Measurements from ENCODE around the gene SKIDA1. TPM values are rescaled to one million over a fixed set of nuclear protein-coding genes. Genes with fewer than 3 reads are reported as not detected.
A peak's percentile ranks its signal among the peaks of the same experiment; 100 is the strongest.

The SKIDA1 gene
- total RNA-seq, 1 donor from 2014 or later, result 1.3 TPM

DNA sequence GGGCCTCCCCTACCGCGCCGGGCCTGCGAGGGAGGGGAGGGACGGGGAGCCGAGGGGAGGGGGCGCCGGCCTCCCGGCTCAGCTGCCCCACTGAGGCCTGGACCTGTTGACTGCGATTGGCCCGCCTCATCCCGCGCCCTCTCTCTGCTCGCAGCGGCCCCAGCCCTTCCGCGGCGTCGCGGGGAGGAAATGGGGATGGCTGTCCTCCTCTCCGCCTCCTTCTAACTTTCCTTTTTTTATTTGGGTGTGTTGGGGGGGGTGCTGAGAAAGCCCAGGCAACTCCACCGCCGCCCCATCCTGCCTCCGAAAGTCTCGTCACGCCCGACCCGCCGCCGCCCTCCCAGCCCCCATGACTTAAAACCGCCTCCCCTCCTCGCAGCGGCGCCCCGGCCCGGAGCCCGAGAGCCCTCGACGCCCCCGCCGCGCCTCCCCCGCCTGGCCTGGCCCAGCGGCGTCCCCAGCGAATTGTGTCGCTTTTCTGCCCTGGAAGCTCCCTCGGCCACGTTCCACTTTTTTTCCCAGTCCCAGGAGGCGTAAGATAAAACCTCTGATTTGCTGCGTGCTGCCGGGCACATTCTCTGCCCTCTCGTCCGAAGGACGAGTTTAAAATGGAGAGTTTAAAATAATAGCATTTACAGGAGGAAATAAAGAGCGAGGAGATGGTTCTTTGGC is 842 bp upstream of the SKIDA1 start:
- Mint-ChIP-seq H3K4me1 (ENCODE audit: low read depth, unreplicated experiment) (peaks cover 29% of the 10 kb centered on the region), H3K27me3 (ENCODE audit: unreplicated experiment) (peaks cover 13% of the 10 kb centered on the region), H3K27ac (ENCODE audit: unreplicated experiment) (peak overlapping the region; percentile 97), H3K36me3 (ENCODE audit: unreplicated experiment) (no peaks in the 10 kb centered on the region), H3K4me3 (ENCODE audit: unreplicated experiment) (peak overlapping the region; percentile 95), H3K9me3 (ENCODE audit: unreplicated experiment) (peaks cover 25% of the 10 kb centered on the region)
- TF ChIP-seq, protein P1, sequence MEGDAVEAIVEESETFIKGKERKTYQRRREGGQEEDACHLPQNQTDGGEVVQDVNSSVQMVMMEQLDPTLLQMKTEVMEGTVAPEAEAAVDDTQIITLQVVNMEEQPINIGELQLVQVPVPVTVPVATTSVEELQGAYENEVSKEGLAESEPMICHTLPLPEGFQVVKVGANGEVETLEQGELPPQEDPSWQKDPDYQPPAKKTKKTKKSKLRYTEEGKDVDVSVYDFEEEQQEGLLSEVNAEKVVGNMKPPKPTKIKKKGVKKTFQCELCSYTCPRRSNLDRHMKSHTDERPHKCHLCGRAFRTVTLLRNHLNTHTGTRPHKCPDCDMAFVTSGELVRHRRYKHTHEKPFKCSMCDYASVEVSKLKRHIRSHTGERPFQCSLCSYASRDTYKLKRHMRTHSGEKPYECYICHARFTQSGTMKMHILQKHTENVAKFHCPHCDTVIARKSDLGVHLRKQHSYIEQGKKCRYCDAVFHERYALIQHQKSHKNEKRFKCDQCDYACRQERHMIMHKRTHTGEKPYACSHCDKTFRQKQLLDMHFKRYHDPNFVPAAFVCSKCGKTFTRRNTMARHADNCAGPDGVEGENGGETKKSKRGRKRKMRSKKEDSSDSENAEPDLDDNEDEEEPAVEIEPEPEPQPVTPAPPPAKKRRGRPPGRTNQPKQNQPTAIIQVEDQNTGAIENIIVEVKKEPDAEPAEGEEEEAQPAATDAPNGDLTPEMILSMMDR (IDR thresholded peaks at IDR 0.05; ENCODE audit: partially characterized antibody, unreplicated experiment), result no peak
- peak; percentile 87 for DNase-seq

DNA sequence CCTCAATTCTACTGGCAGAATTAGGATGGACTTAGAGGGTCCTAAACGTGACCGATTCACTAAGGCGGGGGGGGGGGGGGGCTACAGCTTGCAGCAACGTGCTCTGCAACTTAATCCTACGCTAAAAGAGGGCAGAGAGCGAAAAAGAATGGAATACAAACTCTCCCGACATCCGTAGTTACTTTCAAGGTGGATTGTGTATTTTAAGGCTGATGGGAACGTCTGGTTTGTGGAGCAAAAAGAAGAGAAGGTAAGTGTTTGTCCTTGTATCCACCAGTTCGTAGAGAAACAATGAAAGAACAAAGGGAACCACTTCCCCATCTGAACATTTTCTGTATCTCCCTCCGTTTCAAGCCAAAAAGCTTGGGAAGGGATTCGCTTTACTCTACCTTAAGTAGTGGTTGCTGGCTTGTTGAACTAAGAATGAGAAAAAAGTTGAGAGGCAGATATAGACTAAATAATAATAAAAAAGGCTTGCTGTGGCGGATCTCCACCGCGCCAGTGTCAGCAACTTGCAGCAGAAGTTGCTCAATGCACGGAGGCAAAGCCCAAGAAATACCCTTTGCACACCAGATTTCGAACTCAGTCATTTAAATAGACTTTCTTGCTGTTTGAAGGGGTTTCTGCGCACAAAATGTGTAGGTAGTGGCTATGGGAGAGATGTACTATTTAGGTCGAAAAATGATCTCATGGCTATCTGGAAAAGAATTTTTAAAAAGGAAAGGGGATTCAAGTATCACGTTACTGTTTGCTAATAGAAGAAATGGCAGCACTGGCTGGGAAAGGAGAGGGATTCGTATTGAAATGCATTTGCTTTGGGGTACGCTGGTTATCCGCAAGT is 736 bp downstream of the SKIDA1 start:
- Mint-ChIP-seq H3K27ac (ENCODE audit: unreplicated experiment) (peak overlapping the region; percentile 90), H3K4me3 (ENCODE audit: unreplicated experiment) (peak overlapping the region; percentile 92), H3K27me3 (ENCODE audit: unreplicated experiment) (peaks cover 19% of the 10 kb centered on the region), H3K4me1 (ENCODE audit: low read depth, unreplicated experiment) (peaks cover 40% of the 10 kb centered on the region), H3K9me3 (ENCODE audit: unreplicated experiment) (peaks cover 27% of the 10 kb centered on the region), H3K36me3 (ENCODE audit: unreplicated experiment) (no peaks in the 10 kb centered on the region)
- DNase-seq, result no peak
- TF ChIP-seq, protein P1 (IDR thresholded peaks at IDR 0.05; ENCODE audit: partially characterized antibody, unreplicated experiment), result no peak

DNA sequence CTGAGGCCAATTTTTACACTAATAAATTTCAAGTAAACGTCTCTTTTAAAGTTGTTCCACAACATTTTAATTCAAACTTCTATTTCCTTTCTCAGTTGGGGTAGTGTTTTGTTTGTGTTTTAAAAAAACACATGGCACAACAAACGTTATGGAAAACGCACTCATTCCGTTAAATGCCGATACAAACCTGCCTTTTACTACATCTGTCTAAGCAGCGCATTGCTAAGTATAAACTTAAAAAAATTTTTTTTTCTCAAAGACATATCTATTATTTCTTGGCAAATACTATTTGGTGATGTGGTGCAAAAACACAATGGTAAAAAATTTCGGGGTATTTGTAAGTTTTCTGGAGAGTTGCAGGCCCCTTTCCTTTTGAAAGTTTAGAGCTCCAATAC is 1.4 kb downstream of the SKIDA1 start:
- TF ChIP-seq, protein P1 (IDR thresholded peaks at IDR 0.05; ENCODE audit: partially characterized antibody, unreplicated experiment), result no peak
- no peak for DNase-seq
- H3K27me3 Mint-ChIP-seq (ENCODE audit: unreplicated experiment), result peaks cover 20% of the 10 kb centered on the region
- H3K4me3 Mint-ChIP-seq (ENCODE audit: unreplicated experiment), result peak overlapping the region; percentile 91
- H3K9me3 Mint-ChIP-seq (ENCODE audit: unreplicated experiment), result peaks cover 27% of the 10 kb centered on the region
- H3K36me3 Mint-ChIP-seq (ENCODE audit: unreplicated experiment), result no peaks in the 10 kb centered on the region
- H3K27ac Mint-ChIP-seq (ENCODE audit: unreplicated experiment), result peak overlapping the region; percentile 90
- peaks cover 39% of the 10 kb centered on the region for H3K4me1 Mint-ChIP-seq (ENCODE audit: low read depth, unreplicated experiment)

GRCh38 chr10:21523557-21524008 is 1.9 kb downstream of the SKIDA1 start:
- Mint-ChIP-seq H3K36me3 (ENCODE audit: unreplicated experiment) (no peaks in the 10 kb centered on the region), H3K4me1 (ENCODE audit: low read depth, unreplicated experiment) (peaks cover 43% of the 10 kb centered on the region), H3K4me3 (ENCODE audit: unreplicated experiment) (peak overlapping the region; percentile 91), H3K9me3 (ENCODE audit: unreplicated experiment) (peaks cover 28% of the 10 kb centered on the region), H3K27me3 (ENCODE audit: unreplicated experiment) (peaks cover 25% of the 10 kb centered on the region), H3K27ac (ENCODE audit: unreplicated experiment) (peak overlapping the region; percentile 93)
- no peak for DNase-seq
- TF ChIP-seq, protein P1 (IDR thresholded peaks at IDR 0.05; ENCODE audit: partially characterized antibody, unreplicated experiment), result no peak
